ENCODE measurements around the gene CMIP.

CMIP gene

DNA sequence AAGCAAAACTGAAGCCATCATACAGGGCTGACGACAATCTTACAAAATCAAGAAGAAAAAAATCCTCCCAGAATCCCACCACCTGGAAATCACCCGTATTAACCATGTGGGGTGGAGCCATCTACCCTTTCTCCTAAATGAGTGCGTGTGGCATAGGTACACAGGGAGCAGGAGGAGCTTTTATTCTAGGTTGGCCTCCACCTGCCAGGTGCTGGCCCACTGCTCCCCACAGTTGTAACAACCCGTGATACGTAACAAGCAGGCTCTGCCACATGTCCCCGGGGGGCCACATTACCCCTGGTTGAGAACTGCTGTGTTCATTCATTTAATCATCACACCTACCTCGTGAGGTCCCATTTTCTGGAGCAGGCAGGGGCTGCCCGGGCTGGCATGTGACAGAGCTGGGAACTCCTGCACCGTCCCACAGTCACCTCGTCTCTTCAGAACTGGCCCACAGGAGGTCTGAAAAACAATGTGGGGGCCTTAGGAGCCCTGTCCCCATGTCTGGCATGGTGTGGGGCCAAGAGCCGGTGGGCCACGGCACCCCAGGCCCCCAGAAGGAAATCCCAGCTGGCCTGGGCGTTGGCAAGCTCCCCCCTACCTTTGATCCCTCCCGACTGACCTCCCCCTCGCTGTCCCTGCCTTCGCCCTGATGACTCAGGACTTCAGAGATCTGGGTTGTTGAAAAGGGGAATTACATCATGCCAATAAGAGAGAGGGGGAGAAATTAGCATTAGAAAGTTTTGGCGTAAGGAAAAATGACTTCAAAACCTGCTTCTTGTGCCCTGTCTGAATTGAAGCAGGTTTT, 12.9 kb downstream of the CMIP start:
- H4K20me1 ChIP-seq (ENCODE audit: low read depth, low read length) = peaks cover 3% of the 10 kb centered on the region; the same call in 1 of the 2 replicates

DNA sequence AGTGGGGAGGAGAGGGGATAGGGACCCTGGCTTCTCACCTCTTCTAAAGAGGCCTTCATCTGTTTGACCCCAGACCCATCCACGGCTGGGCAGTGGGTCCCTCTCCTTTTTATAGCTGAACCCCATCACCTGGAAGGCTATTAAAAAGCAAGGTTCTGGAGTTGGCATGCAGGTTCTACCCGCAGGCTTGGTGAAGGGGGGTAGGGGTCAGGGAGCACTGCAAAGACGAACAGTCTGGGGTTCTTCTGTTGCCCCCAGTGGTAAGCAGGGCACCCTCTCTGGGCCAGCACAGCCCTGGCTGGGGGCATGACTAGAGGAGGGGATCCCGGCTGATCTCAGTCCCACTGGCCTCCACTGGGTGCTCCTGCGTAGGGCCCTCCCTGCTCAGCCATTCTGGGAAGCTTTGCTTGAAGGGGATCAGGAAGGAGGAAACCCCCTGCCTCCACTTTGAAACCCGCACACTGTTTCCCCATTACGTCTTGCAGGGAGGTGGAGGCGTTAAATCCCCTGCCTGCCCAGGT, 13.6 kb downstream of the CMIP start:
- TF ChIP-seq, protein P1, sequence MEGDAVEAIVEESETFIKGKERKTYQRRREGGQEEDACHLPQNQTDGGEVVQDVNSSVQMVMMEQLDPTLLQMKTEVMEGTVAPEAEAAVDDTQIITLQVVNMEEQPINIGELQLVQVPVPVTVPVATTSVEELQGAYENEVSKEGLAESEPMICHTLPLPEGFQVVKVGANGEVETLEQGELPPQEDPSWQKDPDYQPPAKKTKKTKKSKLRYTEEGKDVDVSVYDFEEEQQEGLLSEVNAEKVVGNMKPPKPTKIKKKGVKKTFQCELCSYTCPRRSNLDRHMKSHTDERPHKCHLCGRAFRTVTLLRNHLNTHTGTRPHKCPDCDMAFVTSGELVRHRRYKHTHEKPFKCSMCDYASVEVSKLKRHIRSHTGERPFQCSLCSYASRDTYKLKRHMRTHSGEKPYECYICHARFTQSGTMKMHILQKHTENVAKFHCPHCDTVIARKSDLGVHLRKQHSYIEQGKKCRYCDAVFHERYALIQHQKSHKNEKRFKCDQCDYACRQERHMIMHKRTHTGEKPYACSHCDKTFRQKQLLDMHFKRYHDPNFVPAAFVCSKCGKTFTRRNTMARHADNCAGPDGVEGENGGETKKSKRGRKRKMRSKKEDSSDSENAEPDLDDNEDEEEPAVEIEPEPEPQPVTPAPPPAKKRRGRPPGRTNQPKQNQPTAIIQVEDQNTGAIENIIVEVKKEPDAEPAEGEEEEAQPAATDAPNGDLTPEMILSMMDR (IDR thresholded peaks at IDR 0.05; ENCODE audit: insufficient read depth, low read length, poor library complexity, severe bottlenecking) = no peak
- no peak for TF ChIP-seq EZH2phosphoT487 (conservative IDR thresholded peaks at IDR 0.05; ENCODE audit: low read length)
- Histone ChIP-seq H3K9ac (ENCODE audit: low read length) (no peak overlapping the region), H3K4me3 (ENCODE audit: insufficient read depth, low read length, poor library complexity, severe bottlenecking) (no peak overlapping the region), H3K36me3 (ENCODE audit: low read length) (no peaks in the 10 kb centered on the region), H3K79me2 (ENCODE audit: insufficient read depth, low read length) (peaks cover 61% of the 10 kb centered on the region), H3K4me2 (ENCODE audit: low read depth, low read length, poor library complexity, severe bottlenecking) (no peak overlapping the region), H4K20me1 (ENCODE audit: low read depth, low read length) (peaks cover 3% of the 10 kb centered on the region; the same call in 1 of the 2 replicates), H3K9me3 (ENCODE audit: insufficient read depth, low read length) (no peaks in the 10 kb centered on the region), H3K27me3 (ENCODE audit: low read length) (no peaks in the 10 kb centered on the region), H3K9me2 (replicated peaks; ENCODE audit: insufficient read depth, low read length) (no peaks in the 10 kb centered on the region), H3K27ac (ENCODE audit: low read depth, low read length) (no peak overlapping the region), H2AFZ (ENCODE audit: low read depth, low read length, severe bottlenecking) (no peak overlapping the region), H3F3A (ENCODE audit: insufficient read depth) (no peaks in the 10 kb centered on the region)

More for the DNA sequence above, 12.9 kb downstream of the CMIP start:
- Histone ChIP-seq H3K9ac (ENCODE audit: low read length) (no peak overlapping the region), H3K9me3 (ENCODE audit: insufficient read depth, low read length) (no peaks in the 10 kb centered on the region), H3K27ac (ENCODE audit: low read depth, low read length) (no peak overlapping the region), H2AFZ (ENCODE audit: low read depth, low read length, severe bottlenecking) (no peak overlapping the region), H3K9me2 (replicated peaks; ENCODE audit: insufficient read depth, low read length) (no peaks in the 10 kb centered on the region), H3K4me2 (ENCODE audit: low read depth, low read length, poor library complexity, severe bottlenecking) (no peak overlapping the region), H3K36me3 (ENCODE audit: low read length) (no peaks in the 10 kb centered on the region), H3K4me3 (ENCODE audit: insufficient read depth, low read length, poor library complexity, severe bottlenecking) (no peak overlapping the region), H3K79me2 (ENCODE audit: insufficient read depth, low read length) (peaks cover 61% of the 10 kb centered on the region), H3K27me3 (ENCODE audit: low read length) (no peaks in the 10 kb centered on the region), H3F3A (ENCODE audit: insufficient read depth) (no peaks in the 10 kb centered on the region)
- TF ChIP-seq EZH2phosphoT487 (conservative IDR thresholded peaks at IDR 0.05; ENCODE audit: low read length) = no peak
- TF ChIP-seq, protein P1 (IDR thresholded peaks at IDR 0.05; ENCODE audit: insufficient read depth, low read length, poor library complexity, severe bottlenecking) = no peak

DNA sequence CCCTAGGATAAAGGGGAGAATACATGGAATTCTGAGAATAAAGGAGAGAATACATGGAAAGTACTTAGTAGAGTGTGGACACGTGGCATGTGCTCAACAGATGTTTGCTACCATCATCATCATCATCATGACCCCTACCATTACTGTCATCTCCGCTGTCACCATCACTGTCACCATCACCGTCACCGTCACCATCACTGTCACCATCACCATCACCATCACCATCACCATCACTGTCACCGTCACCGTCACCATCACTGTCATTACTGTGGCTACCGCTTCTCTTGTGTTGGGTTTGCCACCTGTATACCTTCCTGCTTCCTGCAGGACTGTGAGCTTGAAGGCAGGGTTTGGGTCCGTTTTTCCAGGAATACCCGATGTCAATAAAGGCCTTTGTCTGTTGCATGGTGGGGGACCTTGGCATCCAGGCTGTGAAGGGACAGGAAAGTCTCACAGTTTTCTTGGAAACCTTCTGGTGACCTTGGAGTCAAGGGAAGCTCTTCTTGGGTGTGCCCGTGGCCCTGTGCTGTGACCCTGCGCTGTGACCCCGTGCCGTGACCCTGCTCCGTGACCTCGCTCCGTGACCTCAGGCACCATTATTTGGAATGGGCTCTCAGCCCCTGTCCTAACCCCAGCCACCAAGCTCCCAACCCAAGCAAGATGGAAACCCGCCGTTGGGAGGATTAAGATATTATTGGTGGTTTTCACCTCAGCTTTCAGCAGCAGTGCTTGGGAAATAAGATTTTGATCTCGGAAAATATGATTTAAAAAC, 14.4 kb downstream of the CMIP start:
- H3K27me3 ChIP-seq (ENCODE audit: low read length) = no peaks in the 10 kb centered on the region
- TF ChIP-seq EZH2phosphoT487 (conservative IDR thresholded peaks at IDR 0.05; ENCODE audit: low read length) = no peak
- TF ChIP-seq, protein P1 (IDR thresholded peaks at IDR 0.05; ENCODE audit: insufficient read depth, low read length, poor library complexity, severe bottlenecking) = no peak
- peaks cover 61% of the 10 kb centered on the region for H3K79me2 ChIP-seq (ENCODE audit: insufficient read depth, low read length)
- no peaks in the 10 kb centered on the region for H3K9me3 ChIP-seq (ENCODE audit: insufficient read depth, low read length)
- no peak overlapping the region for H3K4me3 ChIP-seq (ENCODE audit: insufficient read depth, low read length, poor library complexity, severe bottlenecking)
- no peaks in the 10 kb centered on the region for H3F3A ChIP-seq (ENCODE audit: insufficient read depth)
- no peak overlapping the region for H3K9ac ChIP-seq (ENCODE audit: low read length)
- H3K36me3 ChIP-seq (ENCODE audit: low read length) = no peaks in the 10 kb centered on the region
- no peak overlapping the region for H2AFZ ChIP-seq (ENCODE audit: low read depth, low read length, severe bottlenecking)
- no peak overlapping the region for H3K4me2 ChIP-seq (ENCODE audit: low read depth, low read length, poor library complexity, severe bottlenecking)
- H3K27ac ChIP-seq (ENCODE audit: low read depth, low read length) = no peak overlapping the region
- H4K20me1 ChIP-seq (ENCODE audit: low read depth, low read length) = peaks cover 3% of the 10 kb centered on the region; the same call in 1 of the 2 replicates
- H3K9me2 ChIP-seq (replicated peaks; ENCODE audit: insufficient read depth, low read length) = no peaks in the 10 kb centered on the region
